ENCODE results near the gene METTL15. TPM values are rescaled to one million over a fixed set of nuclear protein-coding genes. Genes with fewer than 3 reads are reported as not detected.
"Not testable (repeated sequence)": the region's sequence is repeated elsewhere in the genome, so short reads cannot be mapped to it uniquely, and the experiment has no call there.

The METTL15 gene
- total and polyA plus RNA-seq, 3 donors from 2014 or later: 8.2 to 25.7 (median 14.8) TPM

DNA sequence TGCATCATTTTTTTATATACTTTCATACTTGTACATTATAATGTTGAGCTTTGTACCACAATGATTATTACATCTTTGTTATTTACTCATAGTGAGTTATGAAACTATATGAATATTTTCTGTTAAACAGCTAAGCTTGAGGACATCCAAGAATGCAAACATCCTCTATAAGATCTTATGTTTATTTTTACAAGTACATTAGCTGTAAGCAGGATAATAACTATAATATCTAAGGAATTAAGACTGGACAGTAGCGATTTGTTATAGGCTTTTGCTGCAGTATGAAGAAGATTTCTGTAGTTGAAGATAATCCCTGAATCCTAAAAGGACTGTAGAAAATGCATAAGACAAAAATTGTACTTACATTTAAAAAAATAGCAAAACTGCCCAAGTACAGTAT, 176.0 kb downstream of the METTL15 start:
- 97% methylated on average over 1 of the region's 1 CpG for WGBS, 2 donors
- Histone ChIP-seq H3K27ac (no peak overlapping the region), H3K9me3 (no peaks in the 10 kb centered on the region), H3K4me3 (no peak overlapping the region), H3K36me3 (ENCODE audit: low read depth, missing control alignments) (no peaks in the 10 kb centered on the region), H3K27me3 (no peaks in the 10 kb centered on the region), H3K4me1 (no peaks in the 10 kb centered on the region)
- TF ChIP-seq, protein P1, sequence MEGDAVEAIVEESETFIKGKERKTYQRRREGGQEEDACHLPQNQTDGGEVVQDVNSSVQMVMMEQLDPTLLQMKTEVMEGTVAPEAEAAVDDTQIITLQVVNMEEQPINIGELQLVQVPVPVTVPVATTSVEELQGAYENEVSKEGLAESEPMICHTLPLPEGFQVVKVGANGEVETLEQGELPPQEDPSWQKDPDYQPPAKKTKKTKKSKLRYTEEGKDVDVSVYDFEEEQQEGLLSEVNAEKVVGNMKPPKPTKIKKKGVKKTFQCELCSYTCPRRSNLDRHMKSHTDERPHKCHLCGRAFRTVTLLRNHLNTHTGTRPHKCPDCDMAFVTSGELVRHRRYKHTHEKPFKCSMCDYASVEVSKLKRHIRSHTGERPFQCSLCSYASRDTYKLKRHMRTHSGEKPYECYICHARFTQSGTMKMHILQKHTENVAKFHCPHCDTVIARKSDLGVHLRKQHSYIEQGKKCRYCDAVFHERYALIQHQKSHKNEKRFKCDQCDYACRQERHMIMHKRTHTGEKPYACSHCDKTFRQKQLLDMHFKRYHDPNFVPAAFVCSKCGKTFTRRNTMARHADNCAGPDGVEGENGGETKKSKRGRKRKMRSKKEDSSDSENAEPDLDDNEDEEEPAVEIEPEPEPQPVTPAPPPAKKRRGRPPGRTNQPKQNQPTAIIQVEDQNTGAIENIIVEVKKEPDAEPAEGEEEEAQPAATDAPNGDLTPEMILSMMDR (IDR thresholded peaks at IDR 0.05): no peak
- TF ChIP-seq POLR2A (IDR thresholded peaks at IDR 0.05): no peak
- no peak for DNase-seq
- intact Hi-C loops (cut with DNase I; ENCODE audit: low total_unique reads): no loop called here

DNA sequence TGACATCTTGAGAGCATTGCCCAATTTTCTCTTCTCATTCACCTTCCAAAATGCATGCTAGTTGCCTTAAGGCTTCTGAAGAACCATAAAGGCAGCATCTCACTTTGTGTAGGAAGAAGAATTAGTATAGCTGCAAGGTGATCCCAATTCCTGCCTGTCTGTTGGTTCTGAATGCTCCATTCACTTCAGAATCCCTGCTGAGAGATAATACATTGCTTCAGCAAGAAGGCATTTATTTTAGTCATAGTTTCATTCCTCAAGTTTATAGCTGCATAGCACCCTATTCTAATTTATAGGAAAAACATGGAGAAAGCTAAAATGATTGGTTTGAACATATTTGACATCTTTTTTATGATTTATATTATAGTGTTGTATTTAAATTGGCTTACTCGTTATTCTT, 181.3 kb downstream of the METTL15 start:
- Histone ChIP-seq H3K4me1 (no peaks in the 10 kb centered on the region), H3K4me3 (no peak overlapping the region), H3K9me3 (no peaks in the 10 kb centered on the region), H3K36me3 (ENCODE audit: low read depth, missing control alignments) (no peaks in the 10 kb centered on the region), H3K27ac (no peak overlapping the region), H3K27me3 (no peaks in the 10 kb centered on the region)
- intact Hi-C loops (cut with DNase I; ENCODE audit: low total_unique reads): no loop called here
- TF ChIP-seq POLR2A (IDR thresholded peaks at IDR 0.05): no peak
- TF ChIP-seq, protein P1 (IDR thresholded peaks at IDR 0.05): no peak
- WGBS, 2 donors: 78 to 90% methylated on average over 1 of the region's 1 CpG
- no peak for DNase-seq

DNA sequence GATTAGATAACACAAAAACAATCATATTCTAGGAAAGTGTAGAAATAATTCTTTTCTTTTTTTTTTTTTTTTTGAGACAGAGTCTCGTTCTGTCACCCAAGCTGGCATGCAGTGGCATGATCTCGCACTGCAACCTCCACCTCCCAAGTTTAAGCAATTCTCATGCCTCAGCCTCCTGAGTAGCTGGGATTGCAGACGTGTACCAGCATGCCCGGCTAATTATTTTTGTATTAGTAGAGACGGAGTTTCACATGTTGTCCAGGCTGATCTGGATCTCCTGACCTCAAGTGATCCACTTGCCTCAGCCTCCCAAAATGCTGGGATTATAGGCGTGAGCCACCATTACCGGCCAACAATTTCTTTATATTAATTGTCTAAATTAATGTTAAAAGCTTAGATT, 182.8 kb downstream of the METTL15 start:
- DNase-seq; H3K27me3 ChIP-seq; H3K9me3 ChIP-seq; H3K36me3 ChIP-seq (ENCODE audit: low read depth, missing control alignments); H3K27ac ChIP-seq; H3K4me3 ChIP-seq; H3K4me1 ChIP-seq; intact Hi-C loops (cut with DNase I; ENCODE audit: low total_unique reads): not testable (repeated sequence)
- WGBS, 2 donors: 92 to 95% methylated on average over 7 of the region's 7 CpGs

DNA sequence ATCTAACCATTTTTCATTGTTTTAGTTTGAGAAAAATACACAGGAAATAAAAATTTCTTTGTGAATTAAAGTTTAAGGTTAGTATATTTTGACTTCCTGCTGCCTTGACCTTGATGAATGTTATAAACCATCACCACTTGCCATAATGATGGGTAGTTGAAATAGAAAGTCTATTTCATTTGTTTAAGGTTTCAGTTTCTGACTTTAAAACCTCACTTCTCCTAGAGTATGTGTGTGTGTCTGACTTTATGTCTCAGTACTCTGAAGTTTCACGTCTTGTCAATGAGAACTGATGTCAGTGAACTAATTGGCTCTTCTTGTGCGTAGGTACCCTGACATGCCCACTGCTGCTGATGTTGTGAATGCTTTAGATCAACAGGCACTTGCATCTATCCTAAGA, 188.2 kb downstream of the METTL15 start:
- Histone ChIP-seq H3K4me1 (no peaks in the 10 kb centered on the region), H3K27ac (no peak overlapping the region), H3K27me3 (no peaks in the 10 kb centered on the region), H3K4me3 (no peak overlapping the region), H3K9me3 (no peaks in the 10 kb centered on the region), H3K36me3 (ENCODE audit: low read depth, missing control alignments) (no peaks in the 10 kb centered on the region)
- intact Hi-C loops (cut with DNase I; ENCODE audit: low total_unique reads): no loop called here
- DNase-seq: no peak
- 94 to 96% methylated on average over 2 of the region's 2 CpGs for WGBS, 2 donors
- no peak for TF ChIP-seq POLR2A (IDR thresholded peaks at IDR 0.05)
- TF ChIP-seq, protein P1 (IDR thresholded peaks at IDR 0.05): no peak

DNA sequence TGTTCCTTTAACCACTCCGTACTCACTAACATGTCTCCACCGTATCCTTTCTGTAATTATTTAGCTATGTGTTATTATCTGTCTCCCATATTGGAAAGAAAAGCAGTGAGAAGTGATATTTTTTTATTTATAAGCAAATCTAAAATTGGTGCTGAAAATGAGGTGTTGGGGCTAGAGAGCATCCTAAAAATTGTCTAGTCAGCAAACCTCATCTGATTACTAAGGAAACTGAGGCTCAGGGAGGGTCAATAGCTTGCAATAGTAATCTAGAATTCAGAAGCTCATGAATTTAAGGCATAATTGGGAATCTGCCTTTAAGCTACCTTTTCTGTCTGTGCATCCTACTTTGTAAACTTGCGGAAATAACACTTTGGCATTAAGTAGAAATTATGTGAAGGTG, 190.0 kb downstream of the METTL15 start:
- no peak for DNase-seq
- intact Hi-C loops (cut with DNase I; ENCODE audit: low total_unique reads): no loop called here
- WGBS, 2 donors: 93 to 95% methylated on average over 3 of the region's 3 CpGs
- H3K27me3 ChIP-seq: no peaks in the 10 kb centered on the region
- no peak for TF ChIP-seq POLR2A (IDR thresholded peaks at IDR 0.05)
- TF ChIP-seq, protein P1 (IDR thresholded peaks at IDR 0.05): no peak
- no peaks in the 10 kb centered on the region for H3K9me3 ChIP-seq
- H3K36me3 ChIP-seq (ENCODE audit: low read depth, missing control alignments): no peaks in the 10 kb centered on the region
- H3K4me3 ChIP-seq: no peak overlapping the region
- H3K27ac ChIP-seq: no peak overlapping the region
- no peaks in the 10 kb centered on the region for H3K4me1 ChIP-seq
